ENCODE results near the gene FCN3. TPM values are rescaled to one million over a fixed set of nuclear protein-coding genes. Genes with fewer than 3 reads are reported as not detected.

FCN3 gene
- total and polyA plus RNA-seq, 2 of the 4 experiments (the other 2 are of a cell fraction), result not detected

GRCh38 chr1:27383661-27384060 lies 9.0 kb upstream of the FCN3 start:
- Histone ChIP-seq H3K4me1 (ENCODE audit: control insufficient read depth, insufficient read depth, low read length) (no peaks in the 10 kb centered on the region), H2BK20ac (ENCODE audit: low read depth, low read length) (no peak overlapping the region), H2AFZ (replicated peaks; ENCODE audit: low read length, poor library complexity) (no peak overlapping the region), H2AK9ac (replicated peaks; ENCODE audit: low read depth, low read length, poor library complexity) (no peak overlapping the region), H3K4me2 (ENCODE audit: low read depth, low read length) (no peak overlapping the region), H3K4me3 (ENCODE audit: insufficient read depth, low read depth, low read length) (no peak overlapping the region), H4K20me1 (ENCODE audit: insufficient read depth, low read length) (no peaks in the 10 kb centered on the region; the same call in 1 of the 2 replicates), H3K9ac (ENCODE audit: low read depth, low read length) (no peak overlapping the region), H2BK15ac (ENCODE audit: low read depth, low read length) (no peak overlapping the region), H3K27me3 (ENCODE audit: control insufficient read depth, insufficient read depth, low read length) (peaks cover 32% of the 10 kb centered on the region), H3K23ac (ENCODE audit: low read depth, low read length) (no peak overlapping the region), H2AK5ac (ENCODE audit: low read depth, low read length) (no peak overlapping the region), H2BK120ac (ENCODE audit: low read depth, low read length) (no peak overlapping the region), H4K5ac (ENCODE audit: low read depth, low read length) (no peak overlapping the region), H4K91ac (ENCODE audit: insufficient read depth, low read depth, low read length) (no peak overlapping the region), H3K18ac (ENCODE audit: low read depth, low read length) (no peak overlapping the region), H4K8ac (ENCODE audit: low read depth in 2 of 2, low read length in 2 of 2) (no peak overlapping the region), H3K4ac (ENCODE audit: low read depth, low read length) (no peak overlapping the region), H3K27ac (ENCODE audit: insufficient read depth, low read length) (no peak overlapping the region), H3K14ac (replicated peaks; ENCODE audit: low read depth, low read length) (no peak overlapping the region), H2BK5ac (ENCODE audit: low read depth, low read length, poor library complexity, severe bottlenecking) (no peak overlapping the region), H3K36me3 (ENCODE audit: control insufficient read depth, insufficient read depth, low read length) (no peaks in the 10 kb centered on the region), H3K9me1 (ENCODE audit: insufficient read depth, low read length) (no peaks in the 10 kb centered on the region), H3K9me3 (ENCODE audit: control insufficient read depth, insufficient read depth, low read length) (no peaks in the 10 kb centered on the region), H3K56ac (ENCODE audit: extremely low read depth, insufficient read depth, low read length) (no peak overlapping the region), H3K79me1 (ENCODE audit: low read depth in 1 of 2, low read length in 2 of 2) (no peaks in the 10 kb centered on the region)
- in situ Hi-C loops (cut with MboI; ENCODE audit: low sequenced_read_pairs), result no loop called here
- BruUV-seq (replicated peaks), result no TSS peak
- no peak for TF ChIP-seq MAZ (IDR thresholded peaks at IDR 0.05; ENCODE audit: borderline replicate concordance, low read depth, low read length)
- no peak for TF ChIP-seq NFE2L2 (IDR thresholded peaks at IDR 0.05; ENCODE audit: low read depth, low read length)
- TF ChIP-seq POLR2A (IDR thresholded peaks at IDR 0.05; ENCODE audit: low read depth, low read length), result no peak
- no peak for TF ChIP-seq FOS (IDR thresholded peaks at IDR 0.05; ENCODE audit: low read depth, low read length)
- TF ChIP-seq CEBPB (IDR thresholded peaks at IDR 0.05; ENCODE audit: low read depth, low read length), result no peak
- TF ChIP-seq BHLHE40 (IDR thresholded peaks at IDR 0.05; ENCODE audit: low read depth, low read length), result no peak
- TF ChIP-seq, protein P1, sequence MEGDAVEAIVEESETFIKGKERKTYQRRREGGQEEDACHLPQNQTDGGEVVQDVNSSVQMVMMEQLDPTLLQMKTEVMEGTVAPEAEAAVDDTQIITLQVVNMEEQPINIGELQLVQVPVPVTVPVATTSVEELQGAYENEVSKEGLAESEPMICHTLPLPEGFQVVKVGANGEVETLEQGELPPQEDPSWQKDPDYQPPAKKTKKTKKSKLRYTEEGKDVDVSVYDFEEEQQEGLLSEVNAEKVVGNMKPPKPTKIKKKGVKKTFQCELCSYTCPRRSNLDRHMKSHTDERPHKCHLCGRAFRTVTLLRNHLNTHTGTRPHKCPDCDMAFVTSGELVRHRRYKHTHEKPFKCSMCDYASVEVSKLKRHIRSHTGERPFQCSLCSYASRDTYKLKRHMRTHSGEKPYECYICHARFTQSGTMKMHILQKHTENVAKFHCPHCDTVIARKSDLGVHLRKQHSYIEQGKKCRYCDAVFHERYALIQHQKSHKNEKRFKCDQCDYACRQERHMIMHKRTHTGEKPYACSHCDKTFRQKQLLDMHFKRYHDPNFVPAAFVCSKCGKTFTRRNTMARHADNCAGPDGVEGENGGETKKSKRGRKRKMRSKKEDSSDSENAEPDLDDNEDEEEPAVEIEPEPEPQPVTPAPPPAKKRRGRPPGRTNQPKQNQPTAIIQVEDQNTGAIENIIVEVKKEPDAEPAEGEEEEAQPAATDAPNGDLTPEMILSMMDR (conservative IDR thresholded peaks at IDR 0.05; ENCODE audit: low read depth, low read length), result no peak
- no peak for ATAC-seq (ENCODE audit: low read depth)
- intact Hi-C loops (cut with micrococcal nuclease), result no loop called here
- DNase-seq, result no peak
- WGBS, 2 experiments (ENCODE audit: extremely low coverage in 2 of 2, insufficient read length in 1 of 2), result 91% methylated on average over 12 of the region's 13 CpGs; no CpG with 5 or more reads in 1 of the 2 experiments
- POLR2A ChIA-PET (ENCODE audit: unreplicated experiment), result no interaction called here
- dilution Hi-C loops (cut with HindIII; ENCODE audit: low sequenced_read_pairs, unreplicated experiment), result no loop called here
- CTCF ChIA-PET, result interaction anchor here (1.0 to 1.1 kb wide), 2 partner anchors 84 to 125 kb away, joined by 3 to 4 read pairs; no protein-coding TSS in a partner anchor
